SW480 (cell line): ENCODE measurements around the gene ZNF281.
"Not testable (repeated sequence)": the region's sequence is repeated elsewhere in the genome, so short reads cannot be mapped to it uniquely, and the experiment has no call there.

Experiments
- DNase-seq: peaks from one replicate; pipeline ENCODE4 v3.0.0-alpha.2; 2016; ENCODE audit warnings: low spot score

Gene ZNF281, protein sequence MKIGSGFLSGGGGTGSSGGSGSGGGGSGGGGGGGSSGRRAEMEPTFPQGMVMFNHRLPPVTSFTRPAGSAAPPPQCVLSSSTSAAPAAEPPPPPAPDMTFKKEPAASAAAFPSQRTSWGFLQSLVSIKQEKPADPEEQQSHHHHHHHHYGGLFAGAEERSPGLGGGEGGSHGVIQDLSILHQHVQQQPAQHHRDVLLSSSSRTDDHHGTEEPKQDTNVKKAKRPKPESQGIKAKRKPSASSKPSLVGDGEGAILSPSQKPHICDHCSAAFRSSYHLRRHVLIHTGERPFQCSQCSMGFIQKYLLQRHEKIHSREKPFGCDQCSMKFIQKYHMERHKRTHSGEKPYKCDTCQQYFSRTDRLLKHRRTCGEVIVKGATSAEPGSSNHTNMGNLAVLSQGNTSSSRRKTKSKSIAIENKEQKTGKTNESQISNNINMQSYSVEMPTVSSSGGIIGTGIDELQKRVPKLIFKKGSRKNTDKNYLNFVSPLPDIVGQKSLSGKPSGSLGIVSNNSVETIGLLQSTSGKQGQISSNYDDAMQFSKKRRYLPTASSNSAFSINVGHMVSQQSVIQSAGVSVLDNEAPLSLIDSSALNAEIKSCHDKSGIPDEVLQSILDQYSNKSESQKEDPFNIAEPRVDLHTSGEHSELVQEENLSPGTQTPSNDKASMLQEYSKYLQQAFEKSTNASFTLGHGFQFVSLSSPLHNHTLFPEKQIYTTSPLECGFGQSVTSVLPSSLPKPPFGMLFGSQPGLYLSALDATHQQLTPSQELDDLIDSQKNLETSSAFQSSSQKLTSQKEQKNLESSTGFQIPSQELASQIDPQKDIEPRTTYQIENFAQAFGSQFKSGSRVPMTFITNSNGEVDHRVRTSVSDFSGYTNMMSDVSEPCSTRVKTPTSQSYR

GRCh38 chr1:200409761-200410565 is at the start of gene ZNF281:
Gene ZNF281, minus strand, starts transcription at chr1:200410036. Its CDS starts 331 bp downstream, at chr1:200409705.
- peak; percentile 88 for DNase-seq

DNA sequence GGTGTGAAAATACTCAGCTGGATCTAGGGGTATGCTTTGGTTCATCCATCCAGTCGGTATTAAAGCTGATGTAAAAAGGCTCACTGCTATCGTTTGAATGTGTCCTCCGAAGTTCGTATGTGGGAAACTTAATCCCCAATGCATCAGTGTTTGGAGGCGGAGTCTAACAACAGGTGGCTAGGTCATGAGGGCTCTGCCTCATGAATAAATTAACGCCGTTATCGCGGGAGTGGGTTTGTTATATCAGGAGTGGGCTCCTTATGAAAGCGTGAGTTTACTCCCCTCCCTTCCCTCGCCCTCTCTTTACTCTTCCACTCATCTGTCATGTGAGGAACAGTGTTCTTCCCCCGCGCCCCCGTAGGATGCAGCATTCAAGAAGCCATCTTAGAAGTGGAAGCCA is 48.9 kb upstream of the ZNF281 start:
- DNase-seq, result no peak

DNA sequence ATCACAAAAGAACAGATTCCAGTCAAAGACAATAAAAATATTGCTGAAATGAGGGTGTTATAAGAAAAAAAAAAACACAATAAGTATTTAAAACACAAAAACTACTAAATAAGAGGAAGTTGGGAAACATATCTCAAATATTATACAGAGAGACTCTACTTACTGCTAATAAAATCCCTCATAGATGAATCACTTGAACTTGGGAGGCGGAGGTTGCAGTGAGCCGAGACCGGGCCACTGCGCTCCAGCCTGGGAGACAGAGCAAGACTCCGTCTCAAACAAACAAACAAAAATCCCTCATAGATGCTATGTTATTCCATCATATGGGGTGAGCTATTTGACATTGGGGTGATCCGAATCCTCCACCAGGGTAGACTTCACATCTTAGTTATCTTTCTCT is 48.0 kb upstream of the ZNF281 start:
- no peak for DNase-seq

GRCh38 chr1:200454425-200454824 is 44.6 kb upstream of the ZNF281 start:
- DNase-seq, result no peak

DNA sequence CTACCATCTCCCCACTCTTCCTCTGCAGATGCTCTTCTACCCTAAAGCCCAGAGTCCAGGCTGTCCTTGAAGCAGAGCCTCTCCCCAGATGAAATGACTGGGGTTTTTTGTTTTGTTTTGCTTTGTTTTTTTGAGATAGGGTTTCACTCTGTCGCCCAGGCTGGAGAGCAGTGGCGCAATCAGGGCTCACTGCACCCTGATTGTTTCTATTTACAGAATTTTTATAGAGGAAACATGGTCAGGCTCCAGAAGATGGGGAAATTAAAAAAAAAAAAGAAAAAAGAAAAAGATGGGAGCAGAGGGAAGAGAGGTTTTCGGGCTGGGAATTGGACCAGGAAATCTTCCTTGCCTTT is 43.7 kb upstream of the ZNF281 start:
- DNase-seq, result no peak

GRCh38 chr1:200452850-200453552 is 43.2 kb upstream of the ZNF281 start:
- no peak for DNase-seq

DNA sequence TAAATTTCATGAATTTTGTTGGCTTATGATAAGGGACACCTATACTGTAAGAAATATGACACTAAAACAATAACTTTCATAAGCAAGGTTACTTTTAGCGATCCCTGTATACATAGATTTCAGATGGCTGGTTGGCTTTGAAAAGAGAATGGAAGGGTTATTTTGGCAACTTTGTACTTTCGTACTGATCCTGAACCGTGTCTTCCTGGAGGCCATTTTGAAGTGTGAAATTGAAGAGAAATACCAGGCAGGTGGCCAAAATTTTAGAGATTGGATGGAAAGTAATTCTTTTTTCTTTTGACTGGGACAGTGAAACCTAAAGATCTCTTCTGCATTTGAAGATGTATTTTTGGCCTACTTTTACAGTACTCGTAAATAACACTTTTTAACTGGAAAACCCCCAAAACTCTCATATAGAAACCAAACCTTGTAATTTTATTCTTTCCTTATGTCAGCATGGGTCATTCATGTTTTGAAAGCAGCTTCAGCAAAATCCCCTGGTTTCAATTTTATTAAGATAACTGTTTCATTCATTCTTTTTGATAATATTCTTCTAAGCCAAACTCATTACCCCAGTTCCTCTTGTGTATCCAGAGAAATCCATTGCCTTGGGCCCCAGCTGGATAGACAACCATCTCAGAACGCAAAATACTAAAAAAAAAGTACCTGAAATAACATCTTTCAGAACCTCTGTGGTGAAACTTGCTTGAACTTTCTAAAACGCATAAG is 38.4 kb upstream of the ZNF281 start:
- DNase-seq, result no peak

DNA sequence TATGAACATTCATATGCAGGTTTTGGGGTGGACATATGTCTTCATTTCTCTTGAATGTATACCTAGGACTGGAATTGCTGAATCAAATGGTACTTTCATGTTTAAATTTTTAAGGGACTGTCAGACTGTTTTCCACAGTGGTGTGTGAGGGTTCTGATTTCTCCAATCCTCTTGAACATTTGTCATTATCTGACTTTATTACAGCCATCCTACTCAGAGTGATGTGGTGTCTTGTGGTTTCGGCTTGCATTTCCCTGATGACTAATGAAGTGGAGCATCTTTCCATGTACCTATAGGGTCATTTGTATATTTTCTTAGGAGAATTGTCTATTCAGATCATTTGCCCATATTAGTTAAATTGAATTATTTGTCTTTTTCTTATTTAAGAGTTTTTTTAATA is 35.4 kb upstream of the ZNF281 start:
- no peak for DNase-seq

- no peak for DNase-seq
Observed at GRCh38 chr1:200444478-200444877, 34.6 kb upstream of the ZNF281 start.

- DNase-seq, result no peak
Observed at GRCh38 chr1:200443860-200444259, 34.0 kb upstream of the ZNF281 start.

- peak; percentile 29 for DNase-seq
Observed at GRCh38 chr1:200442537-200443156, 32.8 kb upstream of the ZNF281 start.

GRCh38 chr1:200442023-200442422 is 32.2 kb upstream of the ZNF281 start:
- DNase-seq, result no peak

DNA sequence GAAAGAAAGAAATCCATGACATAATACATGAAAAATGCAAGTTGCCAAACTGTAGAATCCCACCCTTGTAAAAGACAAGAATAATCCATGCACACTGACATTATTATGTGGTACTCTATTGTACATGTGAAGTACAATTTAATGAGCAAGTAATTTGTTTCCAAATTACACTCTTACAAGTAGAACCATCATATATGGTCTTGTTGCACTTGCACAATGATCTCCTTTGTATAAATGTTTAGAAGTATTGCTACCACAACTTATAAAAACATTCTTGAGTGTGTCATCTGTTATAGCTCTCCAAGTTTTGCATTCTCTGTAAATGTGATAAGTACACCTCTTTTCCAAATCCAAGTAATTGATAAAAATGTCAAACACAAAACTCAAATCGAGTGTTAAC is 29.1 kb upstream of the ZNF281 start:
- no peak for DNase-seq

DNA sequence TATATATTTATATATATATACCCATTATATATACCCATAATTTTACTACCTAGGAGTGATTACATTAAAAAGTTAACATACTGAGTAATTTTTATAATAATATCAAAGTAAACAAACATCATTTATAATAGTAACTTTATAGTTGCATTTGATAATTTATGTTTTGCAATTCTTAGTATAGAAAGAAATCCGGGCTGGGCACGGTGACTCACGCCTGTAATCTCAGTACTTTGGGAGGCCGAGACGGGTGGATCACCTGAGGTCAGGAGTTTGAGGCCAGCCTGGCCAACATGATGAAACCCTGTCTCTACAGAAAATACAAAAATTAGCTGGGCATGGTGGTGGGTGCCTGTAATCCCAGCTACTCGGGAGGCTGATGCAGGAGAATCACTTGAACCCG is 28.6 kb upstream of the ZNF281 start:
- DNase-seq, result not testable (repeated sequence)

GRCh38 chr1:200437556-200438203 is 27.8 kb upstream of the ZNF281 start:
- peak; percentile 13 for DNase-seq

GRCh38 chr1:200437088-200437487 is 27.3 kb upstream of the ZNF281 start:
- no peak for DNase-seq

DNA sequence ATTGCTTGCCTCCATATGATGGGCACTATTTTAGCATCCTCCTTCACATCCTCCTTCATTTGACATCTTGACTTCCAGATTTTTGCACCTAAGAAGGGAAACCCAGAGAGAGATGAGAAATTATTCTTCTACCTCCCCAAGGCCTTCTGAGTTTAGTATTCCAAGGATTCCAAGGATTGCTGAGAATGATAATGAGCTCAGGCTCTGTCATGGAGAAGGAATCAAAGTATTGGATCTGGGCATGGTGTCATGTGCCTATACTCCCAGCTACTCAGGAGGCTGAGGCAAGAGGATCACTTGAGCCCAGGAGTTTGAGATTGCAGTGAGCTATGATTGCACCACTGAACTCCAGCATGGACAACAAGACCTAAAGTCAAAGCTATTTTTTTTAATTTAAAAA is 26.6 kb upstream of the ZNF281 start:
- no peak for DNase-seq

GRCh38 chr1:200435200-200435780 is 25.5 kb upstream of the ZNF281 start:
- no peak for DNase-seq

DNA sequence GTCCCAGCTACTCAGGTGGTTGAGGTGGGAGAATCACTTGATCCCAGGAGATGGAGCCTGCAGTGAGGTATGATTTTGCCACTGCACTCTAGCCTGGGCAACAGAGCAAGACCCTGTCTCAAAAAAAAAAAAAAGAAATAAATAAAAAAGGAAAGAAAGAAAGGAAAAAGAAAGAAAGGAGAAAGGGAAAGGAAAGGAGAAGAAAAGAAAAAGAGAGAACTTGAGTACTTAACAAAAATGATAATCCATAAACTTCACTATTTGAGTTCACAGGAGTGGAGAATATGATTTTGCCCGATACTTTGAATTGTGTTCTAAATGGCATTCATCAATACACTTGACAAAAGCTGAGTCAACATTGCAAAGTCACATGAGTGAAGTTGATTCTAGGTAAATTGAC is 23.8 kb upstream of the ZNF281 start:
- DNase-seq, result no peak

DNA sequence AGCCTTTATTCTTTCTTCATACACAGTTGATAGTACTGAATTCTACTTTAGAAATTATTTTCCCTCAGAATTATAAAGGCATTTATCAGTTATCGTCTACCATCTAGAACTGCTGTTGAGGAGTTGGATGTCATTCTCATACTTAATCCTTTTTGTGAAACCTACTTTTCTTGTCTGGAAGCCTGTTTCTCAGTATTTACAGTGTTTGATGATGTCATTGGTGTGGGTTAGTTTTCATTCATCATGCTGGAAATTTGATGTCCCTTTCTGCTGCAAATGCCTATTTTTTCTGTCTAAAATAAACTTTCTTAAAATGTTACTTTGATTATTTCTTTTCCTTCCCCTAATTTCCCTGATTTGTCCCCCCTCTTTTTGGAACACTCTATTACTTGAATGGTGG is 22.8 kb upstream of the ZNF281 start:
- no peak for DNase-seq
